ENCODE data around the gene GRM7. TPM values are rescaled to one million over a fixed set of nuclear protein-coding genes. Genes with fewer than 3 reads are reported as not detected.

GRM7 gene
- total and polyA plus RNA-seq, 2 experiments from 2014 or later = 0.62 to 1.7 TPM

- Histone ChIP-seq H3K27ac (no peak overlapping the region), H3K9me3 (ENCODE audit: low read depth) (no peaks in the 10 kb centered on the region), H3K27me3 (no peaks in the 10 kb centered on the region), H3K36me3 (no peaks in the 10 kb centered on the region), H3K4me3 (no peak overlapping the region), H3K4me1 (ENCODE audit: low read depth) (no peaks in the 10 kb centered on the region)
- no peak for TF ChIP-seq CTCF (IDR thresholded peaks at IDR 0.05; ENCODE audit: low read depth, low read length)
- DNase-seq (ENCODE audit: low read depth in 1 of 2, low spot score in 1 of 2) = no peak
Measured at GRCh38 chr3:7397097-7397496, 536.2 kb downstream of the GRM7 start.

- Histone ChIP-seq H3K4me3 (no peak overlapping the region), H3K36me3 (no peaks in the 10 kb centered on the region), H3K4me1 (ENCODE audit: low read depth) (no peaks in the 10 kb centered on the region), H3K27ac (no peak overlapping the region), H3K9me3 (ENCODE audit: low read depth) (no peaks in the 10 kb centered on the region), H3K27me3 (no peaks in the 10 kb centered on the region)
- no peak for TF ChIP-seq CTCF (IDR thresholded peaks at IDR 0.05; ENCODE audit: low read depth, low read length)
- no peak for DNase-seq (ENCODE audit: low read depth in 1 of 2, low spot score in 1 of 2)
Measured at GRCh38 chr3:7400360-7400759, 539.4 kb downstream of the GRM7 start.

- TF ChIP-seq CTCF (IDR thresholded peaks at IDR 0.05; ENCODE audit: low read depth, low read length) = no peak
- H3K9me3 ChIP-seq (ENCODE audit: low read depth) = no peaks in the 10 kb centered on the region
- H3K27ac ChIP-seq = no peak overlapping the region
- no peaks in the 10 kb centered on the region for H3K36me3 ChIP-seq
- H3K4me1 ChIP-seq (ENCODE audit: low read depth) = no peaks in the 10 kb centered on the region
- H3K27me3 ChIP-seq = no peaks in the 10 kb centered on the region
- H3K4me3 ChIP-seq = no peak overlapping the region
- DNase-seq (ENCODE audit: low read depth in 1 of 2, low spot score in 1 of 2) = no peak
Measured at GRCh38 chr3:7401418-7401817, 540.5 kb downstream of the GRM7 start.

GRCh38 chr3:7407107-7407506, 546.2 kb downstream of the GRM7 start:
- no peak for DNase-seq (ENCODE audit: low read depth in 1 of 2, low spot score in 1 of 2)
- no peak overlapping the region for H3K27ac ChIP-seq
- no peak overlapping the region for H3K4me3 ChIP-seq
- TF ChIP-seq CTCF (IDR thresholded peaks at IDR 0.05; ENCODE audit: low read depth, low read length) = no peak
- H3K27me3 ChIP-seq = no peaks in the 10 kb centered on the region
- H3K36me3 ChIP-seq = no peaks in the 10 kb centered on the region
- no peaks in the 10 kb centered on the region for H3K9me3 ChIP-seq (ENCODE audit: low read depth)
- no peaks in the 10 kb centered on the region for H3K4me1 ChIP-seq (ENCODE audit: low read depth)

- peak in 1 of 2 donors; percentile 3 for DNase-seq (ENCODE audit: low read depth in 1 of 2, low spot score in 1 of 2)
- H3K36me3 ChIP-seq = no peaks in the 10 kb centered on the region
- no peaks in the 10 kb centered on the region for H3K27me3 ChIP-seq
- no peak overlapping the region for H3K27ac ChIP-seq
- no peaks in the 10 kb centered on the region for H3K9me3 ChIP-seq (ENCODE audit: low read depth)
- no peaks in the 10 kb centered on the region for H3K4me1 ChIP-seq (ENCODE audit: low read depth)
- TF ChIP-seq CTCF (IDR thresholded peaks at IDR 0.05; ENCODE audit: low read depth, low read length) = no peak
- no peak overlapping the region for H3K4me3 ChIP-seq
Measured at GRCh38 chr3:7410782-7411181, 549.9 kb downstream of the GRM7 start.

GRCh38 chr3:7421065-7421464, 560.1 kb downstream of the GRM7 start:
- no peak overlapping the region for H3K4me3 ChIP-seq
- no peaks in the 10 kb centered on the region for H3K9me3 ChIP-seq (ENCODE audit: low read depth)
- H3K36me3 ChIP-seq = no peaks in the 10 kb centered on the region
- no peak overlapping the region for H3K27ac ChIP-seq
- H3K4me1 ChIP-seq (ENCODE audit: low read depth) = no peaks in the 10 kb centered on the region
- no peaks in the 10 kb centered on the region for H3K27me3 ChIP-seq
- no peak for TF ChIP-seq CTCF (IDR thresholded peaks at IDR 0.05; ENCODE audit: low read depth, low read length)
- DNase-seq (ENCODE audit: low read depth in 1 of 2, low spot score in 1 of 2) = no peak
